NCI-H345 treated with DMSO at 0.1 percent for 48 hours (cell line): Measurements from ENCODE around the gene GLIPR1.
"Not testable (repeated sequence)": the region's sequence is repeated elsewhere in the genome, so short reads cannot be mapped to it uniquely, and the experiment has no call there.

Source experiments
- DNase-seq: peaks from one replicate; lab custom pipeline; 2025; ENCODE audit not compliant: unreplicated experiment; lab: John Stamatoyannopoulos, UW

GLIPR1 gene

DNA sequence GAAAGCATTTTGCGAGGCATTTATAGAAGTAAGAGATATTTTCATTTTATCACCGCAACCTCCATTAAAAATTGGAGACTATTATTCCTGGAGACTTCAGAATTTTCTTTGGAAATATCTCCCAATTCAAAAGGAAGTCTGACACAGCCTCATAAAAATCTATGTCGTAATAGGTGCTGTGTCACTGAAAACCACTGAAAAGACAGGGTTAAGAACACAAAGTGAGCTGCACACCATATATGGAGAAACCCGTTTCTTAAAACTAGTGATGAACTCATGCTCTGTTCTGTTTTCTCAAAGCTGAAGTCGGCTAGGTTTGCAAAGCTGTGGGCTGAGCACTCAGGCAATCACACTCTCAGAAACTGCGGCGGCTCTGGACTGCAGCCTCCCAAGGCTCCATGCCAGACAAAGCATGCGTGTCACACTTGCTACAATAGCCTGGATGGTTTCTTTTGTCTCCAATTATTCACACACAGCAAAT lies at the start of gene GLIPR1:
GLIPR1 (plus strand) TSS at position 287 of the 481 bp plus-strand sequence; CDS start at position 413, 126 bp downstream.
- DNase-seq, result no peak

DNA sequence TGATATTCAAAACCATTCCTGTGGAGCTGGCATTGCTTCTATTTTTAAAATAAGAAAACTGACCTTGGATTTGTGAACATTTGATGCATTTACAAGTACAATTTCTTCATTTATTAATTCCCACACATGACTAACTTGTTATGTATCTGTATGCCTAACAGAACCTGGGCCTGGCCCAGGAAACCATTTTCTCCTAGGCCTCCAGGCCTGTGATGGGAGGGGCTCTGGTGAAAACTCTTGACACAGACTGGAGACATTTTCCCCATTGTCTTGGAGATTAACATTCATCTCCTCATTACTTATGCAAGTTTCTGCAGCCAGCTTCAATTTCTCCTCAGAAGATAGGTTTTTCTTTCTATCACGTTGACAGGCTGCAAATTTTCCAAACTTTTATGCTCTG lies 47.6 kb upstream of the GLIPR1 start:
- no peak for DNase-seq

DNA sequence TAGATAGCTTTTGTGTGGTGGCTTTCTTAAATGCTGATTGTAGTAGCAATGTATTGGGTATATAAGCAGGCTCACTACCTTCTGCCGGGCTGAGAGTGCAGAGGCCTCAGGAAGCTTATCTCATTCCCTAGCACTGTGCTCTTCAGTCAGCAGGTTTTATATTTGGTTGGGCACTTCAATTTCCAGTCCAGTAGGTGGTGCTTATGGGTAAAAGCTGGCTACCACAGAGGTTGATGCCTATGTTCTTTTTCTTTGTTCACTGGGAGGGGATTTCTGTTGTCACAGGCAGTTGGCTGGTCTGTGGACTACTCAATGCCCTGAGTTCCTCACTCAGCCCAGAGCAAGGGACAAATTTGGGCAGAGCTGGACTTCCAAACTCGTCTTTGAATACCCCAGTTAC lies 43.0 kb upstream of the GLIPR1 start:
- no peak for DNase-seq

DNA sequence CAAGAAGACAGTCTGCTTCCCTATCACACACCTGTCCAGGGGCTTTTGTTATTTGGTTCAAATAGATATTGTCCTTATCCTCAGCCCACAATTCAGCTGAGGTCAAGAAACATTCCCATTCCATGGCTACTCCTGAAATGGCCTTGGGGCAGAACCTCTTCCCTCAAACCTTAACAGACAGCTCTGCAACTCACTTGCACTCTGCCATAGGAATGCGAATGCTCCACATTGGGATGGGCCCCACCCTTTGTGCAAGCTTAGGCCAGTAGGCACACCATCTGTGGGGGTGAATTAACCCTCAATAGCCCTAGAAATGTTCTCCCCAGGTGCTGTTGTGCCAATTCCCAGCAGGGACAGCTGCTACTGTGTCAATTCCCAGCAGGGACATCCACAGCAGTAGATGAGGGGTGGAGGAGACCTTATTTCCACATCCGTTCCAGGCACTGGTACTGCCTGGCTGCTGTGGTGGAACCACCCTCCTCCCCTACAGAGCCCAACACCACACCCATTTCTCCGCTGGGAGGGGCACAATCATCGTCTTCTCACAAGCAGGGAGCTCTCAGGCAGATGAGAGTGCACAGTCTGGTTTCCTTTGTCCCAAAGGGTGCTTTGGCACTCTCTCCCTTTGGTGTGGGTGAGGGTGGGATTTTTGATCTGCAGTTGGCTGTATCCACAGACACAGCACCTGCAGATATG lies 42.3 kb upstream of the GLIPR1 start:
- no peak for DNase-seq

DNA sequence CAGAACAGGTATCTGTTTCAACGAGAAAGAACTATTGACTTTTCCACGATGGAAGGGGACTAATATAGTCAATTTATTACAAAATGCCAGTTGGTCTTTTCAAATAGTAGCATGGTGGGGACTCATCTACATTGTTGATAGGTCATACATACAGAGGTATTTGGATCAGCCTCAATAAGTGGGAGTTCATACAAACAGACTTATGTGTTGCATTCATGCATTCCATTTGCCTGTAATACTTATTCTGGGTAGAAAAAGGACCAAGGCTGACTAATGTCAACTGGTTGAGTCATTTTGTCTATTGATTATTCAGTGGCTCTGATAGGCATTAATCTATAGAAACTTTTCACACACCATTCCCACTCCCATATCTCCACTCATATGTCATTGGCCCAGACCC lies 41.5 kb upstream of the GLIPR1 start:
- no peak for DNase-seq

DNA sequence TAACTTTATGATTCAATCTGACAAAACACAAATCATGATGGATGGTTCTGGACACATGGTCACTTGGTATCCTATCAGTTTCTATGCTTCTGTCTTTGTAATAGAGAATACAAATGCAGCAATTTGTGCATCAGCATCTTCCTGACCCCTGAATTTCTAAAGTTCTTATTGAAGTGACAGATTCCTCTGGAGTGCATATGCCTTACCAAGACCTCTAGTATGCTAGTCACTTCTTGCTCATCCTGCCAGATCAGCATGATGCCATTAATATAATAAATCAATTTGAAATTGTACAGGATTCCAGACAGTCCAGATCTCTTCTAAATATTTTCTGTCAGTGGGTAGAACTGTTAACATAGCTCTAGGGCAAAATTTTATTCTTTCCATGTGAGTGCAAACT lies 40.6 kb upstream of the GLIPR1 start:
- no peak for DNase-seq

DNA sequence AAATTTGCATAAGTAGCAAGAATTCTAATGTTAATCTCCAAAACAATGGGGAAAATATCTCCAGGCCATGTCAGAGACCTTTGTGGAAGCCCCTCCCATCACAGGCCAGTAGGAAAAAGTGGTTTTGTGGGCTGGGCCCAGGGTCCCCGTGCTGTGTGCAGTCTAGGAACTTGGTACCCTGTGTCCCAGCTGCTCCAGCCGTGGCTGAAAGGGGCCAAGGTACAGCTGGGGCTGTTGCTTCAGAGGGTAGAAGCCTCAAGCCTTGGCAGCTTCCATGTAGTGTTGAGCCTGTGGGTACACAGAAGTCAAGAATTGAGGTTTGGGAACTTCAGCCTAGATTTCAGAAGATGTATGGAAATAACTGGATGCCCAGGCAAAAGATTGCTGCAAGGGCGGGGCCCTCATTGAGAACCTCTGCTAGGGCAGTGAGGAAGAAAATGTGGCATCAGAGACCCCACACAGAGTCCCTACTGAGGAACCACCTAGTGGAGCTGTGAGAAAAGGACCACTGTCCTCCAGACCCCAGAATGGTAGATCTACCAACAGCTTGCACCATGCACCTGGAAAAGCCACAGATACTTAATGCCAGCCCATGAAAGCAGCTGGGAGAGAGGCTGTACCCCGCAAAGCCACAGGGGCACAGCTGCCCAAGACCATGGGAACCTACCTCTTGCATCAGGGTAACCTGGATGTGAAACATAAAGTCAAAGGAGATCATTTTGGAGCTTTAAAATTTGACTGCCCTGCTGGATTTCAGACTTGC lies 38.7 kb upstream of the GLIPR1 start:
- not testable (repeated sequence) for DNase-seq

DNA sequence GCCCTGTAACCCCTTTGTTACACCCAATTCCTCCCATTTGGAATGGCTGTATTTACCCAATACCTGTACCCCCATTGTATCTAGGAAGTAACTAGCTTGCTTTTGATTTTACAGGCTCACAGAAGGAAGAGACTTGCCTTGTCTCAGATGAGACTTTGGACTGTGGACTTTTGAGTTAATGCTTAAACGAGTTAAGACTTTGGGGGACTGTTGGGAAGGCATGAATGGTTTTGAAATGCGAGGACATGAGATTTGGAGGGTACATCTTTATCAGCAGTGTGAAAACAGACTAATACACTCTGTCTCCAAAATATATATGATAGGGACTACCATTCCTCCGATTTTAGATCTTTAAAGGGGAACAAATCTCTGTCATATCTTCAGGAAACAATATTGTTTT lies 38.1 kb upstream of the GLIPR1 start:
- DNase-seq, result not testable (repeated sequence)

DNA sequence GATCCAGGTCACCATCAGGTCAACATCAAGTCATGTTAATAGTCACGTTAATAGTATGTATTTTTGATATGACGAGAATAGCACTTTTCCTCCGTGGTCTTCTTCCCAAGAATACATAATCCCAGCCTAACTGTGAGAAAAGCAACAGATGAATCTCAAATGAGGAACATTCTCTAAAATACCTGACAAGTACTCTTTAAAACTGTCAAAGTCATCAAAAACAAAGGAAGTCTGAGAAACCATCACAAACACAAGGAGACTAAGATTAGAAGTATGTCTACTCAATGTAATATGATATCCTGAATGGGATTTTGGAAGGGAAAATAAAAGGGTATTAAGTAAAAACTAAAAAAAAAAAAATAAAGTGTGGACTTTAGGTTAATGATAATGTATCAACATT lies 36.8 kb upstream of the GLIPR1 start:
- no peak for DNase-seq

DNA sequence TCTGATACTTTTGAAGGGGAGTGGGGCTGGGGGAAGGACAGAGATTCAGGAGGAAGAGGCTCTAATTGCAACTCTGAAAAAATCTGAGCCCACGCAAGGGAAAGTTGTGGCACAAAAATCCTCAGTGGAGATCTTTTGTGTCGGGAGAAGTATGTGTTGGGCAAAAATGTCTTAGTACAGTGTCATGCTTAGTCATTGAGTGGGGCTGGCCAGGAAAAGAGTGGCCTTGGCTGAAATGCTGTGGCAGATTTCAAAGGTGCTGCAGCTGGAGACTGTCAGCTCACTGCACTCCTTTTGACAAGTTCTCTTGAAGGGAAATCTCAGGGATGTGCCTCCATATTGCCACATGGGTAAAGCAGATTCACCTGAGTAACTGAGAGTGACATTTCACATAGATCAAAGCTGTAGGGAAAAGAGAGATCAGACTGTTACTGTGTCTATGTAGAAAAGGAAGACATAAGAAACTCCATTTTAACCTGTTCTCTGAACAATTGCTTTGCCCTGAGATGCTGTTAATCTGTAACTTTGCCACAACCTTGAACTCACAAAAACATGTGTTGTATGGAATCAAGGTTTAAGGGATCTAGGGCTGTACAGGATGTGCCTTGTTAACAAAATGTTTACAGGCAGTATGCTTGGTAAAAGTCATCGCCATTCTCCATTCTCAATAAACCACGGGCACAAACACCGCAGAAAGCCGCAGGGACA lies 36.0 kb upstream of the GLIPR1 start:
- no peak for DNase-seq

DNA sequence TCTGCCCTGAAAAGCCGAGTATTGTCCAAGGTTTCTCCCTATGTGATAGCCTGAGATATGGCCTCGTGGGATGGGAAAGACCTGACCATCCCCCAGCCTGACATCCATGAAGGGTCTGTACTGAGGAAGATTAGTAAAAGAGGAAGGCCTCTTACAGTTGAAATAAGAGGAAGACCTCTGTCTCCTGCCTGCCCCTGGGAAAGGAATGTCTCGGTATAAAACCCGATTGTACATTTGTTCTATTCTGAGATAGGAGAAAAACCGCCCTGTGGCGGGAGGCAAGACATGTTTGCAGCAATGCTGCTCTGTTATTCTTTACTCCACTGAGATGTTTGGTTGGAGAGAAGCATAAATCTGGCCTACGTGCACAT lies 35.4 kb upstream of the GLIPR1 start:
- DNase-seq, result not testable (repeated sequence)

DNA sequence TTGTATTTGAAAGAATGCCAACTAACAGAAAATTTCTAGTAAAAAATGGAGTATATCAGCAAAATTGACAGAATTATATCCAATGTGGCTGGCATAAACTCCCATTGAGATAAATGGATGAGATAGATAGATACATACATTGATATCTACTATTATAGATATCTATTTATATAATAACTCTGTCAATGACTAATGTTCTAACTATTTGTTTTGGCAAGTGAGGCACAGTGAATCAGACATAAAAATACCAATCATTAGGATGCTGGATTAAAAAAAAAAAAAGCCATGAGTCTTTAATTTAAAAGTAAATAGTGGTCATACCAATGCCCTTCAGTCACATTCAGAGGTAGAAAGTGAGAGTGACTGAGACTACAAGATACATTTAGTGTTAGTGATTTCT lies 33.7 kb upstream of the GLIPR1 start:
- no peak for DNase-seq

DNA sequence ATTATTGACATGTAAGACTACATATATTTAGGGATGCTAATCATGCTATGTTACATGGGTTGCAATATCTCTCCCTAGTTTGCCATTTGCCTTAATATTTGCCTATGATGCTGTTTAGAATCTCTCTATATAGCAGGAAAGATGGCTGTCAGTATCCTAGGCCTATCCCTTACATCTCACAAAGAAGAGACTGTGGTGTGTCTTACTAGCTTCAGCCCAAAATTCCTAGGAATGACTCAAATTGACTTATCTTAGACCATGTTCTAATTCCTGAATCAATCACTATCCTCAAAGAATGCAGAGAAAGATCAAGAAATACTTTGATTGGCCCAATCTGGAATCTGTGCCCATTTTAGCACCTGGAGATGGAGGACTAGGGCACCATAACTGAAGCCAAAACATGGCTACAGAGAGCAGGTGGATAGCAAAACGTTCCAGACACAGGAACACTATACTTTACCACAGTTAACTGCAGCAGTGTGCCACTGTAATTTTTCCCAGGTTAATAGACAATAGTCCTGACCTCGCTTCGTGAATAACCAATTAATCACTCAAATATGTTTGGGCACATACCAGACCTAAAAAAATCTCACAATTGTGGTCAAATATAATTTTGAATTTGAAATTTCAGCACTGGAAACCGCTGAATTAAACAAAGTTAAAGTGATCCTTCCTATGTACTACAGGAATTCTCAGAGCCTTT lies 32.7 kb upstream of the GLIPR1 start:
- no peak for DNase-seq

DNA sequence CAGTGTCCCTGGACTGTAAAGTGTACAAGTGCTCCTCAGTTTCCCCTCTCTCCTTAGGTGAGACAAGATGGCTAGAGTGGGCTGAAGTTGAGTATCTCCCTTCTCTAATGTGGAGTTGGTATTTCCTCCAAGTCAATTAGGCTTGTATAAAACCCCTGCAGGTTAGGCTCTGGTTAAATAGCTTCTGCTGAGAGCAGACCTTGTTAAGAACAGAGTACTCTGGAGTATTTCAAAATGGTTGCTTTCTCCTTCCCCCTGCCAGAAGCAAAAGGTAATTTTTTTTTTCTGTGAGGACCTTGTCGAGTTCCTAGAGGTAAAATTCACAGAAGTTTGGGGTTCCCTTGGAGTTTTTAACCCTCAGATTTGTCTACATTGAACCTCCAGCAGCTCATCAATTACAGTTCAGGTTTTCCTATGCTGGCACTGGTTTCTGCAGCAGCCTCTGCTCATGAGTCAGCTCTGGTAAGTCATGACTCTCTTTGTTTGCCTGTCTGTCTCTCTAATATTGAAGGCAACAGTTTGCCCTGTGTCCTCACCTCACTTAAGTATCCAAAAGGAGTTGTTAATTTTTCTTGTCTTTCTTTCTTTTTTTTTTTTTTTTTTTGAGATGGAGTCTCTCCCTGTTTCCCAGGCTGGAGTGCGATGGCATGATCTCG lies 27.8 kb upstream of the GLIPR1 start:
- no peak for DNase-seq

DNA sequence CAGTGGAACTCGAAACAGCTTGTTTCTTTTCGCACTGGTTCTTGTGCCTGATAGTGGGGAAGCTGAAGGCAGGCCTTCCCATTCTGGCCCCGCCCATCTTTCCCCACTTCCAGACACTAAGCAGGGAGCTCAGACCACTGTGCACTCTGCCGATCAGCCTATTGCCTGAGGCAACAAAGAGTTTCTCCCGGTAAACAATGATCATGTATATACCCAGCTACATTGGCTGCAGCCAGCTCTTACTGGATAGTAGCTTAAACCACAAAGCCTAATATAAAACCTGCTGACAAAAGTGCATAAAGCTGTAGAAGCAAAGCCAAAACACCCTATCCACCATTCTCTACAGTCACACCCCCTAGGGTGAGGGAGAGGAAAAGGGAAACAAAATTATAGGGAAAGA lies 24.7 kb upstream of the GLIPR1 start:
- DNase-seq, result no peak

DNA sequence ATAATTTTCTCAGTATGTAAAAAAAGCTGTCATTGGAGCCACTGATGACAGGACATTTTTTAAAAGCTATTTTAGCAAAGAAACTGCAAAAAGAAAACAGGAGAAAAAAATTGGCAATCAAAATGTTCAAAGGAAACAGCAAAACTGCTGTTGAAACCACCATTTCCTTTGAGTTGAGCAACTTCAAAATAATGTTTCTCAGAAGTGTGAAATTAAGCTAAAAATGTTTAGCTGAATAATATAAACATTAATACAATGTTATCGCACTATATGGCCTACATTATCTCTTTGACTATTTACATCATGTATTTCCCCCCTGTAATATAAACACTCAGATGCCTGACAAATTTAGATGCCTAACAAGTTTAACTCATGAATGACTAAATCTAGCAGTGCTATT lies 23.4 kb upstream of the GLIPR1 start:
- DNase-seq, result no peak

DNA sequence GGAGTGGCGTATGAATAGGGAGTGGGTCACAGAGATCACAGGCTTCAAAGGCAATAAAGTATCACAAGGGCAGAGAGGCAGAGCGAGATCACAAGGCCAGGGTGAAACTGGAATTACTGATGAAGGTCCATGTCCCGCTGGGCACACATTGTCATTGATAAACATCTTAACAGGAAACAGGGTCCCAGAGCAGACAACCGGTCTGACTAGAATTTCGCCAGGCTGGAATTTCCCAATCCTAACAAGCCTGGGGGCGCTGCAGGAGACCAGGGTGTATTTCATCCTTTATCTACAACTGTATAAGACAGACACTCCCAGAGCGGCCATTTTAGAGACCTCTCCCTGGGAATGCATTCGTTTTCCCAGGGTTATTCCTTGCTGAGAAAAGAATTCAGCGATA lies 22.7 kb upstream of the GLIPR1 start:
- DNase-seq, result not testable (repeated sequence)

DNA sequence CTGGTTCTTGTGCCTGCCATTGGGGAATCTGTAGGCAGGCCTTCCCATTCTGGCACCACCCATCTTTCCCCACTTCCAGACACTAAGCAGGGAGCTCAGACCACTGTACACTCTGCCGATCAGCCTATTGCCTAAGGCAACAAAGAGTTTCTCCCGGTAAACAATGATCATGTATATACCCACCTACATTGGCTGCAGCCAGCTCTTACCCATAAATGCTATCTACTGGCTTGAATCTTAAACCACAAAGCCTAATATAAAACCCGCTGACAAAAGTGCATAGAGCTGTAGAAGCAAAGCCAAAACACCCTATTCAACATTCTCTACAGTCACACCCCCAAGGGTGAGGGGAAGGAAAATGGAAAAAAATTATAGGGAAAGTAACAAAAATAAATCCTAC lies 20.8 kb upstream of the GLIPR1 start:
- DNase-seq, result no peak

DNA sequence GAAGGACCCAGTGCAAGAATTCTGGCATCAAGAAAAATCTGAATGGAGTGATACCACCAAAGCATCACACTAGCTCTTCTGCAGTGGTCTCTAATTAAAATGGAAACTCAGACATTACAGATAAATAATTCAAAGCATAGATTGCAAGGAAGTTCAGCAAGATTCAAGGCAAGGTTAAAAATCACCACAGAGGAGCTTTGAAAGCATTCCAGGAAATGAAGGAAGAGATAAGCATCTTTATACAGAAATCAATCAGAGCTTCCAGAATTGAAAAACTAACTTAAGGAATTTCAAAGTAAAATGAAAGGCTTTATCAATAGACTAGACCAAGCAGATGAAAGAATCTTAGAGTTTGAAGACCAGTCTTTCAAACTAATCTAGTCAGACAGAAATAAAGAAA lies 20.4 kb upstream of the GLIPR1 start:
- no peak for DNase-seq

DNA sequence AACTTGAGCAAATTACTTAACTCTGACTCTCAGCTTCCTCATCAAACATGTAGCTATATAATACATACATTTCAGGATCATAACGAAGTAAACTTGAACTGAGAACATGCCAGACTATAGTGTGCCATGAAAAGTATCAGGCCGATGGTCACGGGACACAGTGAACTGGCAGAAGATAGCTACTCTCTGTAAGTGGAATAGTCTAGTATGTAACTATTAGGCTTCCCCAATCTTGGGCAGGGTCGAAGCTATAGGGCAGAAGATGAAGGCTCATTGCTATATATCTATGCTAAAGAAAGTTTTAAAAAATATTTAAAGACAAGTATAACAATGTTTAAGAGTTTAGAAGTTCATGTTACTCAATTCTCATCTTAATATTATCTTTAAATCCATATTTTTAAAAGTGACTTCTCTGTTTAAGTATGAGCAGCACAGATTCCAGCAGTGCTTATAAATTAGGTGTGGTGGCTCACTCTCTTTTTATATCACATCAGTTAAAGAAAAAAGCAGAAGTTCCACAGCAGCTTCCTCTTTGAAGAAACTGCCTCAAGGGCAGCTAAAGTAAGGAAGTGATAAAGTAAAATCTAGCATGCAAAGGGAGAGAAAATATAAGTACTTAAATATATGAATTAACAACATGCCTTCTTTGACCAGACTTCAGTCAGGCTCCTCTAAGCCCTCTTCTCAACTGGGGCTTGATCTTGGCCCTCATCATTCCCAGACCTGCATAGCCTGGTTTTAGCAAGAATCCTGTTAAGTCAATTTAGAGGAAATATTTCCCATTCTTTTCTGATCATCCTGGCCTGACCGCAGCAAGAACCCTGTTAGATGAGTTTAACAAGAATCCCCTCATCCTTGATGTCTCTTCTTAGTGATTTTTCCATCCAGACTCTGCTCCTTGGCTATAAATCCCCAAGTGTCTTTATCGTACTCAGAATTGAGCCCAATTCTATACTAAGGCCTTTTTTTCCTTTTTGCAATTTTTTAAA lies 8.4 kb upstream of the GLIPR1 start:
- DNase-seq, result no peak
